ENCODE data around the gene FAM114A1.

The FAM114A1 gene

GRCh38 chr4:38949411-38950051 lies 81.9 kb downstream of the FAM114A1 start:
- TF ChIP-seq, protein P1, sequence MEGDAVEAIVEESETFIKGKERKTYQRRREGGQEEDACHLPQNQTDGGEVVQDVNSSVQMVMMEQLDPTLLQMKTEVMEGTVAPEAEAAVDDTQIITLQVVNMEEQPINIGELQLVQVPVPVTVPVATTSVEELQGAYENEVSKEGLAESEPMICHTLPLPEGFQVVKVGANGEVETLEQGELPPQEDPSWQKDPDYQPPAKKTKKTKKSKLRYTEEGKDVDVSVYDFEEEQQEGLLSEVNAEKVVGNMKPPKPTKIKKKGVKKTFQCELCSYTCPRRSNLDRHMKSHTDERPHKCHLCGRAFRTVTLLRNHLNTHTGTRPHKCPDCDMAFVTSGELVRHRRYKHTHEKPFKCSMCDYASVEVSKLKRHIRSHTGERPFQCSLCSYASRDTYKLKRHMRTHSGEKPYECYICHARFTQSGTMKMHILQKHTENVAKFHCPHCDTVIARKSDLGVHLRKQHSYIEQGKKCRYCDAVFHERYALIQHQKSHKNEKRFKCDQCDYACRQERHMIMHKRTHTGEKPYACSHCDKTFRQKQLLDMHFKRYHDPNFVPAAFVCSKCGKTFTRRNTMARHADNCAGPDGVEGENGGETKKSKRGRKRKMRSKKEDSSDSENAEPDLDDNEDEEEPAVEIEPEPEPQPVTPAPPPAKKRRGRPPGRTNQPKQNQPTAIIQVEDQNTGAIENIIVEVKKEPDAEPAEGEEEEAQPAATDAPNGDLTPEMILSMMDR (IDR thresholded peaks at IDR 0.05; ENCODE audit: low read depth, low read length): no peak
- no peak for DNase-seq (ENCODE audit: extremely low read depth, low read depth)

DNA sequence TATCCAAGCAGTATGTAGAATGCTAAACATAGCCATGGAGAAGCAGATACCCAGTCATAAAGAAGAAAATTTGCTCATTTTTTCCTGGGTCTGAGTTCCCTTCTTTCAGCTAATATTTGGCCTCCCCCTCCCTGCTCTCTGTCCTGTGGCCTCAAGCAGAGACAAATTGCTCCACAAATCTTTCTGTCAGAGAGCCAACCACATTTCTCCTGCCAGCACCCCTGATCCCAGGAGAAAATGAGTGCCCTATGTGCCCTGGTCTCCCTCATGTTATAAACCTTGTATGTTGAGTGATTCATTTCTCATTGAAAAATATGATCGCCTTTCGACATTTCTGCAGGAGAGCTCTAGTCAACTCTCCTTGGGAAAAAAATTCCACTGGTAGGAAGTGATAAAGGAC lies 82.6 kb downstream of the FAM114A1 start:
- DNase-seq (ENCODE audit: extremely low read depth, low read depth): no peak
- TF ChIP-seq, protein P1 (IDR thresholded peaks at IDR 0.05; ENCODE audit: low read depth, low read length): no peak

DNA sequence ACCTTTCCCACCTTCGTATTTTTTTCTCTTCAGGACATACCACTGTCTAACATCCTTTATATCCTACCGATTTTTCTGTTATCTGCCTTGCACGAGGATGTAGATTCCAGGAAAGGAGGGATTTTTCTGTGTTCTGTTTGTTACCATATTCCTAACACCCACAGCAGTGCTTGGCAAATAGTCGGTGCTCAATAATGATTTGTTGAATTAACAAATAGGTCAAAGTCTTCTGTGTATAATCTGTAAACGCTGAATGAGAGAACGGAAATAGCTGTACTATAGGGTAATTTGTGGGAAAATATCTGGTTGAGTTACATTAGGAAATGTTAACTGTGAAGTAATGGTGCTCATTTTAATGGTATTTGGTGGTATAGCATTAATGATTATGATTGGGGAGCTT lies 83.1 kb downstream of the FAM114A1 start:
- TF ChIP-seq, protein P1 (IDR thresholded peaks at IDR 0.05; ENCODE audit: low read depth, low read length): no peak
- no peak for DNase-seq (ENCODE audit: extremely low read depth, low read depth)

DNA sequence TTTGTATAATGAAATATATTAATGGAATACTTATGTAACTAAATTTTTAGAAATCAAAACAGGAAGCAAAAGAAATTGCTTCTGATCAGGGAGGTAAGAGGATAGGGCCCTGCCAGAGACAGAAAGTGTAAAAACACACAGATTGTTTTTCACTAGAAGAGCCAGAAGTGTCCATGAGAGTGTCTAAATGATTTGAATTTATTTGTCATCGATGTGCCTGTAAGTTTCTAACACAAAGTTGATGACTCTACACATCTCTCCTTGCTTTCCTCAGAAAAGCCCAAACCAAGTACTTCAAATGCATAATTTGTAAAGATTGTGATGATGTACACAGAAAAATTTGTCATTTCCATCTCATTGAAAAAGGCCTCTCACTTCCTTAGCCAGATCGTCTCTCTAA lies 84.0 kb downstream of the FAM114A1 start:
- DNase-seq (ENCODE audit: extremely low read depth, low read depth): no peak
- TF ChIP-seq, protein P1 (IDR thresholded peaks at IDR 0.05; ENCODE audit: low read depth, low read length): no peak

GRCh38 chr4:38952017-38952416 lies 84.4 kb downstream of the FAM114A1 start:
- TF ChIP-seq, protein P1 (IDR thresholded peaks at IDR 0.05; ENCODE audit: low read depth, low read length): no peak
- no peak for DNase-seq (ENCODE audit: extremely low read depth, low read depth)

DNA sequence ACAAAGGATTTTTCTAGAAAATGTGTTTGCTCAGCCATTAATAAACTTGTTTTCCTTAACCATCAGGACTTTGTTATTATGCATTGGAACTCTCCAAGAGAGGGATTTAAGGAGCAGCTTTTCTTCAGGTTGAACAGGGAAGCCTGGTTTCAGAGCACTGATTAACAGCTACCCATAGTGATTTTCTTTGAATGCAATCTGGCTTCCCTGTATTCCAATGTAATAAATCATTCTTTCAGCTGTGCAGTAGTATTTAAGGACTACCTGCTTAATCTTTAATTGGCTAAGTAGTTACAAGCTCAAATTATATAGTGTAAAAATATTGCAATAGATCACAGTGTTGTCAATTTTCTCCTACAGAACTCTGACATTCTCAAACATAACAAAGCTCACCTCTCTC lies 87.1 kb downstream of the FAM114A1 start:
- TF ChIP-seq, protein P1 (IDR thresholded peaks at IDR 0.05; ENCODE audit: low read depth, low read length): no peak
- DNase-seq (ENCODE audit: extremely low read depth, low read depth): no peak

DNA sequence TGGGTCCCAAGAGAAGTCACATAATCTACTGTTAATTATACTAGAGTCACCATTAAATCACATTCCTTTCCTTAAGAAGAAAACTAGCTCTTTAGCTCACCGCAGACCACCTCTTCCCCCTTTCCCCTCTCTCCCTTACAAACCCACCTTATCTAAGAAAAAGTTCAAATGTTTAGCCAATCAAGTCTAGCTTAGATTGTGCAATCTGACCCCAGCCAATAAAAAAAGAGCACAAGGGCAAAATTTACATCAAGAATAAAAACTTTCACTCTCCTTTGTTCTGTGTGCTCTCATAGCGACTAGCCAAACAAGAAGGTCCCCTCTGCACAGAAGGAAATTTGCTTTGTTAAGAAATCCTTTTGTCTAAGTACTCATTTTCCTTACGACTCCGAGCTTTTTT lies 88.4 kb downstream of the FAM114A1 start:
- TF ChIP-seq, protein P1 (IDR thresholded peaks at IDR 0.05; ENCODE audit: low read depth, low read length): no peak
- DNase-seq (ENCODE audit: extremely low read depth, low read depth): no peak

Measured in AG09319 (cell line).